Measurements from ENCODE around the gene ACSM2B.

ACSM2B gene

DNA sequence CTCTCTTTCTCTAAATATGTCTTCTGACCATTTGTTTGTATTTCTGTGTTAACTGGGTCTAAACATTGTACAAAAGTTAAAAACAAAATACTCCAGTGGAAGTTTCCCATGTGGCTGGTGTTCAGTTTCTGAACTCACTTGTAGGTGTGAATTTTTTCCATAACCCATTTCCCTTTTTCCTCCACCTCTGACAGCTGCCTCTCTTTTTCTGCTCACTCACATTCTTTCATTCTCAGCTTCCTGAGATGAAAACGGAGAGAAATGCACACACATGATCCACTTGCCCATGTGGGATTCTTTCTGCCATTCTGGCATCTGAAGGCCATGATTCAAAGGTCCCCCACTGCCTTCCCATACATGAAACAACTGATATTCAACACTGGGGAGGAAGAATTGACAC is 41.1 kb upstream of the ACSM2B start:
- TF ChIP-seq, protein P1, sequence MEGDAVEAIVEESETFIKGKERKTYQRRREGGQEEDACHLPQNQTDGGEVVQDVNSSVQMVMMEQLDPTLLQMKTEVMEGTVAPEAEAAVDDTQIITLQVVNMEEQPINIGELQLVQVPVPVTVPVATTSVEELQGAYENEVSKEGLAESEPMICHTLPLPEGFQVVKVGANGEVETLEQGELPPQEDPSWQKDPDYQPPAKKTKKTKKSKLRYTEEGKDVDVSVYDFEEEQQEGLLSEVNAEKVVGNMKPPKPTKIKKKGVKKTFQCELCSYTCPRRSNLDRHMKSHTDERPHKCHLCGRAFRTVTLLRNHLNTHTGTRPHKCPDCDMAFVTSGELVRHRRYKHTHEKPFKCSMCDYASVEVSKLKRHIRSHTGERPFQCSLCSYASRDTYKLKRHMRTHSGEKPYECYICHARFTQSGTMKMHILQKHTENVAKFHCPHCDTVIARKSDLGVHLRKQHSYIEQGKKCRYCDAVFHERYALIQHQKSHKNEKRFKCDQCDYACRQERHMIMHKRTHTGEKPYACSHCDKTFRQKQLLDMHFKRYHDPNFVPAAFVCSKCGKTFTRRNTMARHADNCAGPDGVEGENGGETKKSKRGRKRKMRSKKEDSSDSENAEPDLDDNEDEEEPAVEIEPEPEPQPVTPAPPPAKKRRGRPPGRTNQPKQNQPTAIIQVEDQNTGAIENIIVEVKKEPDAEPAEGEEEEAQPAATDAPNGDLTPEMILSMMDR (IDR thresholded peaks at IDR 0.05; ENCODE audit: insufficient read depth, low read depth, low read length, missing control alignments): no peak
- no peak for DNase-seq (ENCODE audit: low read depth)
- no peak overlapping the region for H3K4me3 ChIP-seq (ENCODE audit: low read length)

DNA sequence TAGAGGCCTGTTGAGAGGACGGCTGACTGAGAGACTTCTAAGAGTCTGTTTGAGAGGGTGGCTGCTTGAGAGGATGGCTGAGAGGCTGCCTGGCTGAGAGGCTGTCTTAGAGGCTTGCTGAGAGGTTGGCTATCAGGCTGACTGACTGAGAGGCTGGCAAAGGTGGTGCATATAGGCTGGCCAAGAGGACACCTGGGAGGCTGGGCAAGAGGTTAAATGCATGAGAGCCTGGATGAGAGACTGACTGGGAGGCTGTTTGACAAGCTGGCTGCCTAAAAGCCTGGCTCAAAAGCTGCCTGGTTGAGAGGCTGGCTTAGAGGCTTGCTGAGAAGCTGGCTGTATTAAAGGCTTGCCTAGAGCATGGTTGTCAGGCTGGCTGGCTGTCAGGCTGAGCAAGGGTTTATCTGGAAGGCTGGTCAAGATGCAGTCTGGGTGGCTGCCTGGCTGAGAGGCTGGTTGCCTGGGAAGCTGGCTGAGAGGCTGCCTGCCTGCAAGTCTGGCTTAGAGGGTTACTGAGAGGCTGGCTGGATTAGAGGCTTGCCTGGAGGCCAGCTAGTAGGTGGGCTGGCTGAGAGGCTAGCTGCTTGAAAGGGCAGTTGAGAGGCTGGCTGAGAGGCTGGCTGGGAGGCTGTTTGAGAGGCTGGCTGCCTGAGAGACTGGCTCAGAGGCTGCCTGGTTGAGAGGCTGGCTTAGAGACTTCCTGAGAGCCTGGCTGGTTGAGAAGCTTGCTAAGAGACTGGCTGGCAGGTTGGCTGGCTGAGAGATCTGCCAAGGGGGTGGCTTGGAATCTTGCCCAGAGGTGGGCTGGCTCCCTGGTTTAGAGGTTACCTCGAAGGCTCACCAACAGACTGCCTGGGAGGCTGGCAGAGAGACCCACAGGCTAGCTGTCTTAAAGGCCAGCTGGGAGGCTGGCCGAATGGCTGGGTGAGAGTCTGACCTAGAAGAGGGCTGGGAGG is 38.3 kb upstream of the ACSM2B start:
- TF ChIP-seq, protein P1 (IDR thresholded peaks at IDR 0.05; ENCODE audit: insufficient read depth, low read depth, low read length, missing control alignments): no peak
- DNase-seq (ENCODE audit: low read depth): no peak
- H3K4me3 ChIP-seq (ENCODE audit: low read length): no peak overlapping the region

DNA sequence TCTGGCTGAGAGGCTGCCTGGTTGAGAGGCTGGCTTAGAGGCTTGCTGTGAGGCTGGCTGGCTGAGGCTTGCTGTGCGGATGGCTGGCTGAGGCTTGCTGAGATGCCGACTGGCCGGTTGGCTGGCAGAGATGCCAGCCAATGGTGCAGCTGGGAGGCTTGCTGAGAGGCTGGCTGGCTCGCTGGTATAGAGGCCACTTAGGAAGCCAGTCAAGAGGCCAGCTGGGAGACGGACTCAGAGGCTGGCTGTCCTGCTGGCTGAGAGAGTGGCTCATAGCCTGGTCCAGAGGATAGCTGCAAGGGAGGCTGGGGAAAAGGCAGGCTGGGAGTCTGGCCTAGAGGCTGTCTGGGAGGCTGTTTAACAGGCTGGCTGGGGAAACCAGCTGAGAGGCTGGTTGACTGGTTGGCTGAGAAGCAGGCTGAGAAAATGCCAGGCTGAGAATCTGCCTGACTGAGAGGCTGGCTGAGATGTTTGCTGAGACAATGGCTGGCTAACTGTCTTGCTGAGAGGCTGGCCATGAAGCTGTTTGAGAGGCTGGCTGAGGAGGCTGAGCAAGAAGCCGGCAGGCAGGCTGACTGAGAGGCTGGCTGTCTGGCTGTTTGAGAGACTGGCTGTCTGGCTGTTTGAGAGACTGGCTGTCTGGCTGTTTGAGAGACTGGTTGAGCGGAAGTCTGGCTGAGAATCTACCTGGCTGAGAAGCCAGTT is 37.5 kb upstream of the ACSM2B start:
- no peak overlapping the region for H3K4me3 ChIP-seq (ENCODE audit: low read length)
- DNase-seq (ENCODE audit: low read depth): no peak
- TF ChIP-seq, protein P1 (IDR thresholded peaks at IDR 0.05; ENCODE audit: insufficient read depth, low read depth, low read length, missing control alignments): no peak

DNA sequence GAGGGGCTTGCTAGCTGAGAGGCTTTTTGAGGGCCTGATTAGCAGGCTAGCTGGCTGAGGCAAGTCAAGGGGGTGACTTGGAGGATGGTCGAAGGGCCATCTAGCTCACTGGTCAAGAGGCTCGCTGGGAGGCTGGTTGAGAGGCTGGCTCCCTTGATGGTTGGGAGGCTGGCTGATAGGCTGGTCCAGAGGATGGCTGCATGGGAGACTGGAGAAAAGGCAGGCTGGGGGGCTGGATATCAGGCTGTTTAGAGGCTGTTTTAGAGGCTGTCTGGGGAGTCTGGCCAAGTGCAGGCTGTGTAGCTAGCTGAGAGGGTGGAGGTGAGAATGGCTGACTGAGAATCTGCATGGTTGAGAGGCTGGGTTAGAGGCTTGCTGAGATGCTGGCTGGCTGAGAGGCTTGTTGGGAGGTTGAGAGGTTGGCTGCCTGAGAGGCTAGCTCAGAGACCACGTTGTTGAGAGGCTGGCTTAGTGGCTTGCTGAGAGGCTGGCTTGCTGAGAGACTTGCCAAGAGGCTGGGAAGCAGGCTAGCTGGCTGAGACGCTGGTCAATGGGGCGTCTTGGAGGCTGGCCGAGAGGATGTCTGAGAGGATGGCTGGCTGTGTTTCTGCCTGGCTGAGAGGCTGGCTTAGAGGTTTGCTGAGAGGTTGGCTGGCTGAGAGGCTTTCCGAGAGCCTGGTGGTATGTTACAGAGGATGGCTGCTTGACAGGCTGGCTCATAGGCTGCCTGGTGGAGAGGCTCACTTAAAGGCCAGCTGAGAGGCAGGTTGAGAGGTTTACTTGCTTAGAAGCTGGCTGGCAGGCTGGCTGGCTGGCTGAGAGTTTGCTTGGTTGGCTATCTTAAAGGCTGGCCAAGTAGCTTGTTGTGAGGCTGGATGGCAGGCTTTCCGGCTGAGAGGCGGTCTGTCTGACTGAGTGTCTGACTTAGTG is 36.6 kb upstream of the ACSM2B start:
- no peak for DNase-seq (ENCODE audit: low read depth)
- TF ChIP-seq, protein P1 (IDR thresholded peaks at IDR 0.05; ENCODE audit: insufficient read depth, low read depth, low read length, missing control alignments): no peak
- no peak overlapping the region for H3K4me3 ChIP-seq (ENCODE audit: low read length)

DNA sequence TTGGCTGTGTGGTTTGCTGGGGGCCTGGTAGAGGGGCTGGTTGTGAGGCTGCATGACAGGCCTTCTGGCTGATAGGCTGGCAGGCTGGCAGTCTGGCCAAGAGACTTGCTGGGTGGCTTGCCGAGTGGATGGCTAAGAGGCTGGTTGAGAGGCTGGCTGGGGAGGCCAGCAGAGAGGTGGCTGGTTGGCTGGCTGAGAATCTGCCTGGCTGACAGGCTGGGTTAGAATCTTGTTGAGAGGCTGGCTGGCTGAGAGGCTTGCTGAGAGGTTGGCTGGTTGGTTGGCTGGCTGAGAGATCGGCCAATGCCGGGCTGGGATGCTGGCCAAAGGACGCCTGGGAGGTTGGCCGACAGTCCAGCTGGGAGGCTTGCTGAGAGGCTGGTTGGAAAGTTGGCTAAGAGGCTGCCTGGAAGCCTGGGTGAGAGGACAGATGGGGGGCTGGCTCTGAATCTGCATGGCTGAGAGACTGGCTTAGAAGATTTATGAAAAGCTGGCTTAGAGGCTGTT is 35.9 kb upstream of the ACSM2B start:
- TF ChIP-seq, protein P1 (IDR thresholded peaks at IDR 0.05; ENCODE audit: insufficient read depth, low read depth, low read length, missing control alignments): no peak
- H3K4me3 ChIP-seq (ENCODE audit: low read length): no peak overlapping the region
- DNase-seq (ENCODE audit: low read depth): no peak

DNA sequence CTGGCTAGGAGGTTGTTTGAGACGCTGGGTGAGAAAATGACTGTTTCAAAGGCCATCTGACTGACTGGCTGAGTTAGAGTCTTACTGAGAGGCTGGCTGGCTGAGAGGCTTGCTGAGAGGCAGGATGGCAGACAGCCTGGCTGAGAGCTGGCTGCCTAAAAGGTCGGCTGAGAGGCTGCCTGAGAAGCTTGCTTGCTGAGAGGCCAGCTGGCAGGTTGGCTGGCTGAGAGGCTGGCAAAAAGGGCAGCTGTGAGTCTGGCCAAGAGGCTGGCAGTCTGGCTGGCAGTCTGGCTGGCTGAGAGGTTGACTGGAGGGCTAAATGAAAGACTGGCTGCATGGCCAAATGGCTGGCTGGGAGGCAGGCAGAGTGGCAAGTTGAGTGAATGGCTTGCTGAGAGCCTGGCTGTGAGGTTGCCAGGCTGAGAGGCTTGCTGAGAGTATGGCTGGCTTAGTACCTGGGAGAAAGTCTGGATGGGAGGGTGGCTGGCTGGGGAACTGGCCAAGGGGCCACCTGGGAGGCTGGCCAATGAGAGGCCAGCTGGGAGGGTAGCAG is 35.3 kb upstream of the ACSM2B start:
- H3K4me3 ChIP-seq (ENCODE audit: low read length): no peak overlapping the region
- TF ChIP-seq, protein P1 (IDR thresholded peaks at IDR 0.05; ENCODE audit: insufficient read depth, low read depth, low read length, missing control alignments): no peak

More for the DNA sequence above, 35.3 kb upstream of the ACSM2B start:
- DNase-seq (ENCODE audit: low read depth): no peak

All from epithelial cell of esophagus (primary cell).